GM23248 (cell line): ENCODE results near the gene SPEF2.

Experiments
- EZH2 ChIP-seq: fragments of 200-600 bp; sonication (generic); IDR thresholded peaks from 2 replicates; pipeline ENCODE4 v1.6.1; 2018; ENCODE audit warnings: antibody characterized with exemption, mild to moderate bottlenecking; ENCODE audit not compliant: insufficient read depth, poor library complexity, severe bottlenecking
- EZH2phosphoT487 ChIP-seq: fragments of 200-600 bp; sonication (generic); IDR thresholded peaks from 2 replicates; pipeline ENCODE4 v1.6.1; 2018; ENCODE audit warnings: antibody characterized with exemption, moderate library complexity, mild to moderate bottlenecking, low read depth; ENCODE audit not compliant: insufficient read depth

DNA sequence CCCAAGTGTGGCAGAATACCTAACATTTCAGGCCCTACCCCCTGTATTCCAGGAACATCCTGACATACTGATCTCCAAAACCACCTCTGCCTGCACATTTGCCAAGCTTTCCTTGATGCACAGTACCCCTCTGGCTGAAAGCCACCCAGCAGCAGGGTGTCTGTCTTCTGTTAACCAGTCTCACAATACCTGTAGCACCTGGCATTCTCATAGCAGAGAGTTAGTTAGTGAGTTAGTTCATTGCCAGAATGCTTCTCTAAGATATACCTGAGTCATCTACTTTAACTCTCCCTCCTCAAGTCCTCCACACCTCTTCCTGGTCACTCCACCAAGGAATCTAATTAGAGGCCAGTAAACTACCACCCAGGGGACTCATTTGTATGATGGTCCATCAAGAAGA is 192.9 kb downstream of the SPEF2 start:
- TF ChIP-seq EZH2phosphoT487: no peak
- TF ChIP-seq EZH2: no peak
